IMR-90 (cell line): ENCODE measurements around the gene APCS. TPM values are rescaled to one million over a fixed set of nuclear protein-coding genes. Genes with fewer than 3 reads are reported as not detected.

Experiments used
- ATAC-seq: fragments of 200-7000 bp; cut with Tn5 transposase; 2 replicates; pipeline ENCODE4 v1.9.1; 2020; ENCODE audit warnings: low read depth, mild to moderate bottlenecking, moderate library complexity
- BruUV-seq: library from RNA; stranded (reverse); fragments of 400-500 nt; replicated peaks from 2 replicates; lab custom pipeline; 2021; lab: Mats Ljungman, UMichigan
- CTCF ChIA-PET: fragments of 300-600 bp; formaldehyde crosslinking; extraction: SDS; loops from one replicate; lab custom pipeline; 2021; ENCODE audit warnings: antibody characterized with exemption; lab: Yijun Ruan, JAX
- POLR2A ChIA-PET: fragments of 300-600 bp; sonication (Branson Sonifier 250); formaldehyde crosslinking; loops from one replicate; lab custom pipeline; 2022; ENCODE audit warnings: antibody characterized with exemption; ENCODE audit not compliant: unreplicated experiment; lab: Charles Lee
- DNase-seq: peaks from one replicate; pipeline ENCODE4 v3.0.0; 2013
- H2AFZ ChIP-seq: replicated peaks from 2 replicates; pipeline ENCODE3; 2013; ENCODE audit warnings: low read length, mild to moderate bottlenecking; ENCODE audit not compliant: poor library complexity
- H2AK5ac ChIP-seq: 2 replicates; pipeline ENCODE4 v1.6.1; 2013; ENCODE audit warnings: low read depth, low read length, inconsistent platforms
- H2AK9ac ChIP-seq: replicated peaks from 2 replicates; pipeline ENCODE3; 2013; ENCODE audit warnings: mild to moderate bottlenecking, low read depth, low read length, moderate library complexity; ENCODE audit not compliant: poor library complexity
- H2BK120ac ChIP-seq: 2 replicates; pipeline ENCODE4 v1.6.1; 2013; ENCODE audit warnings: low read depth, low read length, inconsistent platforms
- H2BK15ac ChIP-seq: 3 replicates; pipeline ENCODE4 v1.6.1; 2013; ENCODE audit warnings: low read depth, low read length, inconsistent platforms
- H2BK20ac ChIP-seq: 2 replicates; pipeline ENCODE4 v1.6.1; 2013; ENCODE audit warnings: low read depth, mild to moderate bottlenecking, inconsistent platforms, low read length, moderate library complexity
- H2BK5ac ChIP-seq: 2 replicates; pipeline ENCODE4 v1.6.1; 2013; ENCODE audit warnings: mild to moderate bottlenecking, low read depth, low read length, inconsistent platforms; ENCODE audit not compliant: poor library complexity, severe bottlenecking
- H3K14ac ChIP-seq: replicated peaks from 2 replicates; pipeline ENCODE4 v1.6.1; 2013; ENCODE audit warnings: low read depth, low read length, inconsistent platforms
- H3K18ac ChIP-seq: 2 replicates; pipeline ENCODE4 v1.6.1; 2013; ENCODE audit warnings: low read depth, low read length, control low read depth
- H3K23ac ChIP-seq: 2 replicates; pipeline ENCODE4 v1.6.1; 2013; ENCODE audit warnings: low read depth, low read length, inconsistent platforms
- H3K27ac ChIP-seq: 2 replicates; pipeline ENCODE4 v1.5.1; 2013; ENCODE audit warnings: mild to moderate bottlenecking, control low read depth, low read length; ENCODE audit not compliant: insufficient read depth
- H3K27me3 ChIP-seq: 2 replicates; pipeline ENCODE4 v1.6.1; 2013; ENCODE audit warnings: low read length; ENCODE audit not compliant: control insufficient read depth, insufficient read depth
- H3K36me3 ChIP-seq: 2 replicates; pipeline ENCODE4 v1.6.1; 2013; ENCODE audit warnings: low read length, mixed read lengths; ENCODE audit not compliant: control insufficient read depth, insufficient read depth
- H3K4ac ChIP-seq: 2 replicates; pipeline ENCODE4 v1.6.1; 2013; ENCODE audit warnings: low read depth, low read length, inconsistent platforms
- H3K4me1 ChIP-seq: 2 replicates; pipeline ENCODE4 v1.6.1; 2013; ENCODE audit warnings: low read length, mixed read lengths; ENCODE audit not compliant: control insufficient read depth, insufficient read depth
- H3K4me2 ChIP-seq: 2 replicates; pipeline ENCODE4 v1.6.1; 2013; ENCODE audit warnings: low read depth, mild to moderate bottlenecking, control low read depth, low read length, moderate library complexity
- H3K4me3 ChIP-seq: 2 replicates; pipeline ENCODE4 v1.5.1; 2013; ENCODE audit warnings: low read depth, mild to moderate bottlenecking, control low read depth, low read length, moderate library complexity; ENCODE audit not compliant: insufficient read depth
- H3K56ac ChIP-seq: 2 replicates; pipeline ENCODE4 v1.6.1; 2013; ENCODE audit warnings: low read length, inconsistent platforms; ENCODE audit not compliant: insufficient read depth; ENCODE audit errors: extremely low read depth
- H3K79me1 ChIP-seq, 2 experiments: 2 replicates each; pipeline ENCODE4 v1.6.1; 2013; ENCODE audit warnings: low read length in 2 of 2, inconsistent platforms in 1 of 2, low read depth in 1 of 2
- H3K9ac ChIP-seq: 2 replicates; pipeline ENCODE4 v1.6.1; 2013; ENCODE audit warnings: low read depth, low read length, control low read depth
- H3K9me1 ChIP-seq: 2 replicates; pipeline ENCODE4 v1.6.1; 2013; ENCODE audit warnings: low read length, inconsistent platforms; ENCODE audit not compliant: insufficient read depth
- H3K9me3 ChIP-seq: 2 replicates; pipeline ENCODE4 v1.6.1; 2013; ENCODE audit warnings: low read length; ENCODE audit not compliant: control insufficient read depth, insufficient read depth
- H4K20me1 ChIP-seq: 2 replicates; pipeline ENCODE4 v1.6.1; 2013; ENCODE audit warnings: low read length, inconsistent platforms; ENCODE audit not compliant: insufficient read depth
- H4K5ac ChIP-seq: 2 replicates; pipeline ENCODE4 v1.6.1; 2013; ENCODE audit warnings: mild to moderate bottlenecking, low read depth, low read length, control low read depth
- H4K8ac ChIP-seq, 2 experiments: 2 replicates each; pipeline ENCODE4 v1.6.1; 2013; ENCODE audit warnings: low read depth in 2 of 2, low read length in 2 of 2, control low read depth in 1 of 2, inconsistent platforms in 1 of 2
- H4K91ac ChIP-seq: 2 replicates; pipeline ENCODE4 v1.6.1; 2013; ENCODE audit warnings: low read depth, low read length, inconsistent platforms; ENCODE audit not compliant: insufficient read depth
- FOS ChIP-seq: fragments of 150-350 bp; IDR thresholded peaks from 2 replicates; pipeline ENCODE4 v1.6.1; 2016; ENCODE audit warnings: low read depth, low read length
- POLR2A ChIP-seq: IDR thresholded peaks from 2 replicates; pipeline ENCODE4 v1.6.1; 2012; ENCODE audit warnings: mild to moderate bottlenecking, low read depth, low read length
- dilution Hi-C: fragments of 300-500 bp; cut with HindIII; formaldehyde crosslinking; loops from one replicate; pipeline ENCODE4 v1.14.3; 2018; ENCODE audit warnings: low sequenced_read_pairs; ENCODE audit not compliant: unreplicated experiment
- in situ Hi-C: fragments of 300-500 bp; cut with MboI; formaldehyde crosslinking; loops from 3 replicates; pipeline ENCODE4 v1.14.3; 2019; ENCODE audit warnings: low sequenced_read_pairs, inconsistent platforms, mixed read lengths
- intact Hi-C: fragments of 100-400 bp; cut with micrococcal nuclease; formaldehyde crosslinking; loops from 2 replicates; pipeline ENCODE4 v1.10.0; 2022
- polyA plus RNA-seq, 3 experiments: library from polyadenylated mRNA; depleted of rRNA; stranded (reverse); fragments of >200 nt; gene quantifications; 2 replicates each; pipeline ENCODE4 v1.2.3, GENCODE V29; 2012; ENCODE audit warnings: low replicate concordance in 1 of 3
- total RNA-seq: library from RNA; depleted of rRNA; stranded (reverse); fragments of >200 nt; gene quantifications from 2 replicates; pipeline ENCODE4 v1.2.3, GENCODE V29; 2012; rRNA removed
- TF ChIP-seq, protein P1 (sequence below): conservative IDR thresholded peaks from 2 replicates; pipeline ENCODE4 v1.5.1; 2012; ENCODE audit warnings: mild to moderate bottlenecking, low read depth, low read length, improper control_type of control experiment

Gene APCS
- total and polyA plus RNA-seq, 2 of the 4 experiments (the other 2 are of a cell fraction), result not detected

DNA sequence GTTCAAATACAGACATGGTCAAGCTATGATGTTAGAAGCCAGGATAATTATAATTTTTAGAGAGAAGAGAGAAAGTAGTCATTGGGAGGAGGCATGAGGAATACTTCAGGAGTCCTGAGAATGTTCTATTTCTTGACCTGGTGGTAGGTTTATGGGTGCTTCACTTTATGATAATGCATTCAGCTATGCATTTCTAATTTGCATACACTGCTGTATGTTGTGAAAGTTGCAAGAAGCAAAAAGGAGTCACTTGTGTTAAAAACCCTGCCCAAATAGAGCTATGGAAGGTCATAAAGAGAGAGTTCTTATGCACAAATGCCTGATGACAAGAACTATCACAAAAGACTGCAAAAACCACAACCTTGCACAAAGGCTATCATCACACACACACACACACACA is 45.3 kb downstream of the APCS start:
- no TSS peak for BruUV-seq
- Histone ChIP-seq H3K4me2 (no peak overlapping the region), H3K27ac (no peak overlapping the region), H4K5ac (no peak overlapping the region), H3K4me3 (no peak overlapping the region), H3K23ac (no peak overlapping the region), H3K9me3 (no peaks in the 10 kb centered on the region), H2BK20ac (no peak overlapping the region), H2AK5ac (no peak overlapping the region), H2AK9ac (no peak overlapping the region), H3K79me1 (no peaks in the 10 kb centered on the region), H3K56ac (no peak overlapping the region), H2BK120ac (no peak overlapping the region), H4K20me1 (no peaks in the 10 kb centered on the region), H3K18ac (no peak overlapping the region), H4K8ac (no peak overlapping the region), H3K4me1 (no peaks in the 10 kb centered on the region), H3K14ac (no peak overlapping the region), H2AFZ (no peak overlapping the region), H3K9me1 (no peaks in the 10 kb centered on the region), H3K27me3 (no peaks in the 10 kb centered on the region), H2BK15ac (no peak overlapping the region), H3K36me3 (no peaks in the 10 kb centered on the region), H2BK5ac (no peak overlapping the region), H3K9ac (no peak overlapping the region), H3K4ac (no peak overlapping the region), H4K91ac (no peak overlapping the region)
- no peak for DNase-seq
- intact Hi-C loops (no loop called here), dilution Hi-C loops (no loop called here), in situ Hi-C loops (no loop called here)
- ChIA-PET POLR2A (no interaction called here), CTCF (no interaction called here)
- TF ChIP-seq FOS, result no peak
- TF ChIP-seq, protein P1, sequence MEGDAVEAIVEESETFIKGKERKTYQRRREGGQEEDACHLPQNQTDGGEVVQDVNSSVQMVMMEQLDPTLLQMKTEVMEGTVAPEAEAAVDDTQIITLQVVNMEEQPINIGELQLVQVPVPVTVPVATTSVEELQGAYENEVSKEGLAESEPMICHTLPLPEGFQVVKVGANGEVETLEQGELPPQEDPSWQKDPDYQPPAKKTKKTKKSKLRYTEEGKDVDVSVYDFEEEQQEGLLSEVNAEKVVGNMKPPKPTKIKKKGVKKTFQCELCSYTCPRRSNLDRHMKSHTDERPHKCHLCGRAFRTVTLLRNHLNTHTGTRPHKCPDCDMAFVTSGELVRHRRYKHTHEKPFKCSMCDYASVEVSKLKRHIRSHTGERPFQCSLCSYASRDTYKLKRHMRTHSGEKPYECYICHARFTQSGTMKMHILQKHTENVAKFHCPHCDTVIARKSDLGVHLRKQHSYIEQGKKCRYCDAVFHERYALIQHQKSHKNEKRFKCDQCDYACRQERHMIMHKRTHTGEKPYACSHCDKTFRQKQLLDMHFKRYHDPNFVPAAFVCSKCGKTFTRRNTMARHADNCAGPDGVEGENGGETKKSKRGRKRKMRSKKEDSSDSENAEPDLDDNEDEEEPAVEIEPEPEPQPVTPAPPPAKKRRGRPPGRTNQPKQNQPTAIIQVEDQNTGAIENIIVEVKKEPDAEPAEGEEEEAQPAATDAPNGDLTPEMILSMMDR, result no peak
- TF ChIP-seq POLR2A, result no peak
- ATAC-seq, result no peak

Other genes starting within 250 kb of the APCS start
- gene OR10J4, start 155.6 kb upstream of the APCS start, total RNA-seq, result not detected in 2 replicates
- not detected in 2 replicates for gene OR10J4, start 155.6 kb upstream of the APCS start, polyA plus RNA-seq (2012; rRNA removed)
- gene OR10J1, start 148.1 kb upstream of the APCS start, total RNA-seq, result not detected in 2 replicates
- gene OR10J1, start 148.1 kb upstream of the APCS start, polyA plus RNA-seq (2012; rRNA removed), result not detected in 2 replicates
- gene OR10J5, start 51.8 kb upstream of the APCS start, total RNA-seq, result not detected in 2 replicates
- not detected in 2 replicates for gene OR10J5, start 51.8 kb upstream of the APCS start, polyA plus RNA-seq (2012; rRNA removed)
- not detected in 2 replicates for gene CRP, start 126.8 kb downstream of the APCS start, total RNA-seq
- gene CRP, start 126.8 kb downstream of the APCS start, polyA plus RNA-seq (2012; rRNA removed), result not detected in 2 replicates
- 4.1 and 4.2 TPM in 2 replicates for gene DUSP23, start 193.1 kb downstream of the APCS start, total RNA-seq
- 12.9 and 16.2 TPM in 2 replicates for gene DUSP23, start 193.1 kb downstream of the APCS start, polyA plus RNA-seq (2012; rRNA removed)
- gene FCRL6, start 214.5 kb downstream of the APCS start, total RNA-seq, result not detected in 2 replicates
- gene FCRL6, start 214.5 kb downstream of the APCS start, polyA plus RNA-seq (2012; rRNA removed), result not detected in 2 replicates
- not detected in 2 replicates for gene SLAMF8, start 239.0 kb downstream of the APCS start, total RNA-seq
- 0.04 and 0.07 TPM in 2 replicates for gene SLAMF8, start 239.0 kb downstream of the APCS start, polyA plus RNA-seq (2012; rRNA removed)